Nephron progenitor cell (in vitro differentiated cells): ENCODE results near the gene C4A.

Source experiments
- DNase-seq: peaks from one replicate; pipeline ENCODE4 v3.0.0; 2021
- H3K27ac Mint-ChIP-seq: 2 replicates; pipeline ENCODE4 v1.8.0; 2021; ENCODE audit warnings: mild to moderate bottlenecking, moderate library complexity, mixed read lengths
- H3K27me3 Mint-ChIP-seq: 2 replicates; pipeline ENCODE4 v1.8.0; 2021; ENCODE audit warnings: mild to moderate bottlenecking, low read depth, mixed read lengths; ENCODE audit not compliant: poor library complexity
- H3K36me3 Mint-ChIP-seq: 2 replicates; pipeline ENCODE4 v1.8.0; 2021; ENCODE audit warnings: low read depth, mixed read lengths
- H3K4me1 Mint-ChIP-seq: 2 replicates; pipeline ENCODE4 v1.8.0; 2021; ENCODE audit warnings: mixed read lengths
- H3K4me3 Mint-ChIP-seq: 2 replicates; pipeline ENCODE4 v1.8.0; 2021; ENCODE audit warnings: mild to moderate bottlenecking, moderate library complexity, mixed read lengths
- H3K9me3 Mint-ChIP-seq: 2 replicates; pipeline ENCODE4 v1.8.0; 2021; ENCODE audit warnings: mild to moderate bottlenecking, moderate library complexity, mixed read lengths
- CTCF ChIP-seq: fragments of 200-600 bp; sonication (generic); IDR thresholded peaks from 2 replicates; pipeline ENCODE4 v1.5.0; 2021; ENCODE audit warnings: antibody characterized with exemption

C4A gene

GRCh38 chr6:31954511-31954910, 27.3 kb upstream of the C4A start:
- no peak for TF ChIP-seq CTCF

GRCh38 chr6:31956796-31957195, 25.1 kb upstream of the C4A start:
- no peak for TF ChIP-seq CTCF
- no peak for DNase-seq
- Mint-ChIP-seq H3K36me3 (peaks cover 53% of the 10 kb centered on the region), H3K9me3 (no peaks in the 10 kb centered on the region), H3K4me3 (peak overlapping the region; percentile 99), H3K4me1 (peaks cover 32% of the 10 kb centered on the region), H3K27me3 (no peaks in the 10 kb centered on the region), H3K27ac (no peak overlapping the region)

More at GRCh38 chr6:31954511-31954910, 27.3 kb upstream of the C4A start:
- H3K4me3 Mint-ChIP-seq, result no peak overlapping the region
- no peak for DNase-seq
- peaks cover 22% of the 10 kb centered on the region for H3K4me1 Mint-ChIP-seq
- H3K27ac Mint-ChIP-seq, result no peak overlapping the region
- H3K27me3 Mint-ChIP-seq, result no peaks in the 10 kb centered on the region
- H3K36me3 Mint-ChIP-seq, result peaks cover 46% of the 10 kb centered on the region
- H3K9me3 Mint-ChIP-seq, result no peaks in the 10 kb centered on the region

GRCh38 chr6:31958412-31958740, 23.5 kb upstream of the C4A start:
- TF ChIP-seq CTCF, result no peak
- Mint-ChIP-seq H3K27ac (peak overlapping the region; percentile 95), H3K9me3 (no peaks in the 10 kb centered on the region), H3K36me3 (peaks cover 62% of the 10 kb centered on the region), H3K27me3 (no peaks in the 10 kb centered on the region), H3K4me1 (peaks cover 32% of the 10 kb centered on the region), H3K4me3 (peak overlapping the region; percentile 99)
- DNase-seq, result no peak

- no peaks in the 10 kb centered on the region for H3K27me3 Mint-ChIP-seq
- H3K36me3 Mint-ChIP-seq, result peaks cover 61% of the 10 kb centered on the region
- peak; percentile 97 for DNase-seq
- peak within 1 kb of the TSS; percentile 95 for H3K27ac Mint-ChIP-seq
- H3K4me1 Mint-ChIP-seq, result peaks cover 32% of the 10 kb centered on the region
- H3K4me3 Mint-ChIP-seq, result peak within 1 kb of the TSS; percentile 99
- no peak for TF ChIP-seq CTCF
- no peaks in the 10 kb centered on the region for H3K9me3 Mint-ChIP-seq
Observed at GRCh38 chr6:31958741-31959739, 22.8 kb upstream of the C4A start, which contains the start of the genes NELFE and SKIC2. Gene NELFE (minus strand): TSS chr6:31958971. CDS start chr6:31958446, 525 bp downstream. Gene SKIC2 (plus strand): TSS chr6:31959175. CDS start chr6:31959193, 18 bp downstream.

- peak overlapping the region; percentile 21 for H3K4me3 Mint-ChIP-seq
- peaks cover 32% of the 10 kb centered on the region for H3K4me1 Mint-ChIP-seq
- no peaks in the 10 kb centered on the region for H3K9me3 Mint-ChIP-seq
- peaks cover 44% of the 10 kb centered on the region for H3K36me3 Mint-ChIP-seq
- no peak for DNase-seq
- peak overlapping the region; percentile 83 for H3K27ac Mint-ChIP-seq
- no peak for TF ChIP-seq CTCF
- no peaks in the 10 kb centered on the region for H3K27me3 Mint-ChIP-seq
Observed at GRCh38 chr6:31961616-31962015, 20.2 kb upstream of the C4A start.
